Right renal pelvis (tissue), 4 donors: ENCODE data around the gene NDOR1. TPM values are rescaled to one million over a fixed set of nuclear protein-coding genes. Genes with fewer than 3 reads are reported as not detected.
A peak's percentile ranks its signal among the peaks of the same experiment; 100 is the strongest.

Experiments used
- DNase-seq, 4 donors: peaks; one replicate each; pipeline ENCODE4 v3.0.0-alpha.2; 2013; ENCODE audit warnings: low read depth in 4 of 4, low spot score in 3 of 4, missing footprints in 1 of 4
- polyA plus RNA-seq, 4 donors: library from polyadenylated mRNA; unstranded; fragments of 120-200 nt; gene quantifications; one replicate each; pipeline ENCODE4 v1.2.1, GENCODE V29; 2013; ENCODE audit not compliant: insufficient read length in 4 of 4

The NDOR1 gene
- polyA plus RNA-seq, 4 donors, result 10.0 to 16.0 (median 10.9) TPM

DNA sequence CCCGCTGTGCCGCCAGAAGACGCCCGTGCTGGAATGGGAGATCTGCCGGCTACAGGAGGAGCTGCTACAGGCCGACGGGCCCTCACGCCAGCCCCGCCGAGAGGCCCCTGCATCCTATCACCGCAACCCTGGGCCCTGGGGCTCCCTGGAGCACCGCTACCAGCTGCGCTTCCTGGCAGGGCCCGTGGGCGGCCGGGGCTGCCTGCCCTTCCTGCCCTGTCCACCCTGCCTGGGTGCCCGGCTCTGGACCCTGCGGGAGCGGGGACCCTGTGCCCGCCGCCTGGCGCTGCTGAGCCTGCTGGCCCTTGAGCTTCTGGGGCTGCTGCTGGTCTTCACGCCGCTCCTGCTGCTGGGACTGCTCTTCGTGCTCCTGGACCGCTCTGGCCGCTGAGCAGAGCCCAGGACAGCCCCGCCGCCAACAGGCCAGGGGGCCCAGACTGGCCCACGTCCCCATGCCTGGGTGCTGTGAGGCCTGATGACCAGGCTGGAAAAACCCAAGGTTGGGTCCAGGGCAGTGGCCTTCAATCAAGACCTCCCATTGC, 12.8 kb downstream of the NDOR1 start:
- no peak for DNase-seq

DNA sequence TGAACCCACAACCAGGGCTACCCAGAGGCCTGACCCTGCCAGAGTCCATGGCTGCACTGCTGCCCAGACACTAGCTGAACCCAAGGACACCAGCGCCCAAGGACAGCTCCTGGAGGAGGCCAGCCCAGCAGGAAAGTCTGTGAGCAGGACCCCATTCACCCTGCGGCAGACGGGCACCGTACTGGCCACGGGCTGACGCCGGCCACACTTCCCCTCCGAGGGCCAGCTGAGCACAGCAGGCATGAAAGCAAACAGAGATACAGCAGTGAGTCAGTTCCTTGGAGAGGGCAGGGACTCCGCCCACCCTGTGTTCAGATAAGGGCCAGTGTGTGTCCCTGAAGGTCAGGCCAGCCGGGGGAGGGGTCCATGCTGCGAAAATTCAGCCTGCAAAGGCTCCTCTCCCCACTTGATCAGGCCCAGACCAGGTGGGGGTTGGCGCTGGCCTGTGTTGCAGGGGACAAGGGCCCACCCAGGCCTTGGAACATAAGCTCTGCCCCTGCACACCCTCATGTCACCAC, 13.3 kb downstream of the NDOR1 start:
- DNase-seq, result no peak

DNA sequence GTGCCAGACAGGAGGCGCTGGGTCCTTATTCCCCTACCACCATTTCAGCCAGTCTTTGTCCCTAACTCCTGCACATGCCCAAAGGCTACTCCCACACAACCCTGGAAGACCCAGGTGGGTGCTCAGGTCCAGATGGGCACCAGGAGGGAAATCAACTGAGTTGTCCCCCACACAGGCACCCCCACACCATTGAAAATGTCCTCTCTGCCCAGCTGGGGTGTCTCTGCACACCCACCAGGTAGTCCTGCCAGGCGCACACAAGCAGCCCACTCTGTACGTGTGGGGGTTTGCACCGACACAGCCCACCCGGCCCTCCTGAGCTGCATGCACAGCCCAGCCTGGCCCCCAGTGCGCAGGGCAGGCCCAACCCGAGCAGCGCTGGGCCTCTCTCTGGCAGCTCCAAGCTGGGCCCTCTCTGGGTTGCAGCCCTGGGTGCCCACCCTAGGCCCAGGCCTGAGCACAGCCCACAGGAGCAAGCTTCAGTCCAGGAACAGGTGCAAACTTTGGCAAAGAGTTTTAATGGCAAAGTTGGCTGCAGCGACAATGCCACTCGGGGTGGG, 14.3 kb downstream of the NDOR1 start:
- DNase-seq, result no peak

DNA sequence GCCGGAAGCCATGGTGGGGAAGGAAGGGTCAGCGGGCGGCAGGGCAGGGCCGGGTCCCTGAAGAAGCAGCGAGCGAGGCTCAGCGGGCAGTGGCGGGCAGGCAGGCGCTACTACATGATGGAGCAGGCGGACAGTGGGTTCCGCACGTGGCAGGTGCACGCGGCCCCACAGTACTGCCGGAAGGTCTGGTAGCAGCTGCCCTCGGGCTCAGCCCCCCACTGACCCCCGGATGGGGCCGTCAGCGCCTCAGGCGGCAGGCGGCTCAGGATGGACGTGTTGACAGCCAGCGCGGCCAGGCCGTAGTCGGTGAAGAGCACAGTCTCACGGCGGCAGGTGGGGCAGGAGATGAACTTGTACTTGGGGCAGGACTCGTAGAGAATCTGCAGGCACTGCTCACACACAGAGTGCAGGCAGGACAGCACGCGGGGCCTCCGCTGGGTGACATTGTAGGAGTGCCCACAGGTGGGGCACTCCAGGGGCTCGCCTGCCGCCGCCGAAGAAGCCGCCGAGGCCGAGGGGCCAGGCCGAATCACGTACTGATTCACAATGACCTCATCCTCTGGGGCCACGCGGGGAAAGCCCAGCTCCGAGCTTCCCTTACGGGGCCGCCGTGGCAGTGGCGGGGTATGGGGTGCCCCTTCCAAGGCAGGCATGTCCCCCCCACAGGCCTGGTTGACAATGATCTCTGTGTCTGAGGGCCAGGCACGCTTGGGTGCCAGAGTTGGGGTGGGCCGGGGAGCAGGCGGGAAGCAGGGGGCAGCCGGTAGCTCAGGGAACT, 15.0 kb downstream of the NDOR1 start:
- DNase-seq, result no peak

DNA sequence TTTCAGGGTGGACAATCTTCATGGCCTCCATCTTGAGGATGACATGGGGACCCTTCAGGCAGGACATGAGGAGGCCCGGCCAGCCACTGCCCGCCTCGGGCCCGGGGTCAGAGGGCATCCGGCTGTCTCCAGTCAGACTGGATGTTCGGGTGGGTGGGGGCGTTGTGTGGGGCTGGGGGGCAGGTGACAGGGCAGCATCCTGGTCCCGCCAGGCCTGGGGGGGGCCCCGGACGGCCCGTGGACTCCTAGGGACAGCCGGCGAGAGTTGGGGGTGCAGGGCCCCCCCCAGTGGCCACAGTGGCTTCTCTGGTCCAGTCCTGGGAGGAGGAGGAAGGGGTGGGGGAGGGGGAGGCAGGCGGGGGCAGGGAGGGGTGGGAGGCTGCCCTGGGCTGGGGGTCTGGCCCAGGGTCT, 15.6 kb downstream of the NDOR1 start:
- DNase-seq, result no peak

DNA sequence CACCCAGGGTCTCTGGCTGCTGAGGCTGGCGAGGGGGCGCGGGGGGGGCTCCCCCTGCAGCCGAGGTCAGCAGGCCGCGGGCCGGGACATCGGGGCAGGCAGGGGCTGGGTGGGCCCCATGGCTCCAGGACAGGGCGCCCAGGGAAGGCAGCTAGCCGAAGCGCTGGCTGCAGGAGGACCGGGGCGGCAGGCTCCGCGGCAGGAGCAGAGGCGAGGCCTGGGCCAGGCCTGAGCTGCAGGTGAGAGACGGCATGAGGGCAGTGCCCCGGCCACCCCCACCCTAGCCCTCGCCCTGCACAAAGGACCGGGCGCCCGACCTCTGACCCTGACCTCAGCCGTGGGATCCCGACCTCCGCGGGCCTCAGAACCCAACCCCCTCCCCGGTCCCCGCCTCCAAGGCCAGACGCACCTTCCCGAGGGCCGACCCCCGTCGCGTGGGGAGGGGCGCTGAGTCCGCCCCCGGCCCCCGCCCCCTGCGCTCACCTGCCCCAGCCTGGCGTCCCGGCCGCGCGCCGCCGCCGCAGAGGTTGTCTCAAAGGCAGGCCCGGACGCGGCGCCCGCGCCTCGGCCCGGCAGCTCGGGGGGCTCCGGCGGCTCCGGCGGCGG, 16.1 kb downstream of the NDOR1 start:
- DNase-seq, result no peak

DNA sequence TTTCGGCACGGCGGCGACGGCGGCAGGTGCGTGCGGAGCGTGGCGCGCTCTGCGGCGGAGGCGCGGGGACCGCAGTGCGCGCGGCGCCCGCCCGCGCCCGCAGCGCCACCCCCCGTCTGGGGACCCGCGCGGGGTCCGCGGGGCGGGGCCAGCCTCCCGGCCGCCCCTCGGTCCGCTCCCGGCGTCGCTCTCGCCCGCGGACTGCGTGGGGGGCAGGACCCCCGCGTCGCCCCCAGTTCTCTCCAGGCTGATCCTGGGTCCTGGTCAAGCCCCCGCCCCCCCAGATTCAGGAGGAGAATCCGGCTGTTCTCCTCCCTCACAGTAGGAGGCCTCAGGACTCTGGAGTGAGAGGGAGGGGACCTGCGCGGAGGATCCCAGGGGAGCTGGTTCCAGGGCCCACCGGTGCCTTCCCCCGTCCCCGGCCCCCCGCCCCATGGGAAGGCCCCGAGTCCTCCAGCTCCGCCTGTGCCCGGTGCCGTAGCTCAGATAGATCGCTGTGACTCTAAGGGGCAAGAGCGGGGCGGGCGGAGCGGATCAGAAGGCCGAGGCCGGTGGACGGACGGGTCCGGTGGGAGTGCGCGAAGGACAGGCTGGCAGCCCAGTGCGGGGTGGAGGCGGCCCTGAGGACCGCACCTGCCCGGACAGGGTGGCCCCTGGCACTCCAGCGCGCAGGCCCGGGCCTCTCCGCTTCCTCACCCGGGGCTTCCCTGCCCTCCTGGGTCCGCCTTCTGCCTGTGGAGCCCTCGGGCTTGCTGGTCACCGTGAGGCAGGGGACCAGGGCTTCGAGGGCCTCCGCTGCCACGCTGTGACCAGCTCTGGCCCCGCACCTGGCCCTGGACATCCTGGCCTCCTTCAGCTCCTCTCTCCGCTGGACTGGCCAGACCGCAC, 16.9 kb downstream of the NDOR1 start, which contains the start of gene RNF208:
Gene RNF208, minus strand, starts transcription at position 51 of the 888 bp plus-strand sequence. CDS start 1,028 bp downstream, outside the sequence.
- DNase-seq, result no peak

DNA sequence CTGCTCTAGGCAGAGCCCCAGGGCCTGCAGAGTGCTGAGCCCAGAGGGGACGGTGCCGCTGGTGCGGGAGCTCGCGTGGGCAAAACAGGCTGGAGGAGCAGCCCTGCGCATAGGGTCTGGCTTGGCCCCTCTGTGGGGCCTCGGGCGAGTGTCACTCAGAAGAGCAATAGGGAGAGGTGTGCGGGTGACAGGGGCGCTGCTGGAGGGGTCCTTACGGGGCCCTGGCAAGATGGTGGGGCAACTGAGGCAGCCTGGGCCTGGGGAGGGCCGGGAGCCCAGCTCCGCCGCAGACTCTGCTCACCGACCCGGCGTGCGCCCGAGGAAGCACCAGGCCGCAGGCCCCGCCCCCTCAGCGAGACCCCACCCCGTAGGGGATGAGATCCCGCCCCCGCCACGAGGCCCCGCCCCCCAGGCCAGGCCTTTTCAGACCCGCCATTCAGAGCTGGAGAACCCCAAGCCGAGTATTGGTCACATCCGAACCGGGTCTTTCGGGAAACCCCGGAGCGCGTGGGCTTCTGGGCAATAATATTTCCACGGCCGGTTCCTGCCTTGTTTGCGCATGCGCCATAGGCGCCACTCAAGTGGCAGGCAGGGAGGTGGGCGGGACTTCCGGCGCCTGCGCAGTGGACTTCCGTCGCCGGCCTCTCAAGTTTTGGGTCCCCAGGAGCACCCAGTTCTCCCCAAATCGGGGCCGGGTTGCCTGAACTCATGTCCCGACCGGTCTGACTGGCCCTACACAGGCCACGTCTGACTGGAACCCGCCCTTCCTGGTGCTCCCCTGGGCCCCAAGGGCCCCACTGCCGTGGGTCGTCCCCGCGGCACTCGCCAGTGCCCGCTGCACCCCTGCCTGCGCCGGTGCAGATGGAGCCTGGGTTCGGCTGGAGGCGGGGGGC, 17.8 kb downstream of the NDOR1 start:
- peak; percentile 91 to 95 (median 94) for DNase-seq

DNA sequence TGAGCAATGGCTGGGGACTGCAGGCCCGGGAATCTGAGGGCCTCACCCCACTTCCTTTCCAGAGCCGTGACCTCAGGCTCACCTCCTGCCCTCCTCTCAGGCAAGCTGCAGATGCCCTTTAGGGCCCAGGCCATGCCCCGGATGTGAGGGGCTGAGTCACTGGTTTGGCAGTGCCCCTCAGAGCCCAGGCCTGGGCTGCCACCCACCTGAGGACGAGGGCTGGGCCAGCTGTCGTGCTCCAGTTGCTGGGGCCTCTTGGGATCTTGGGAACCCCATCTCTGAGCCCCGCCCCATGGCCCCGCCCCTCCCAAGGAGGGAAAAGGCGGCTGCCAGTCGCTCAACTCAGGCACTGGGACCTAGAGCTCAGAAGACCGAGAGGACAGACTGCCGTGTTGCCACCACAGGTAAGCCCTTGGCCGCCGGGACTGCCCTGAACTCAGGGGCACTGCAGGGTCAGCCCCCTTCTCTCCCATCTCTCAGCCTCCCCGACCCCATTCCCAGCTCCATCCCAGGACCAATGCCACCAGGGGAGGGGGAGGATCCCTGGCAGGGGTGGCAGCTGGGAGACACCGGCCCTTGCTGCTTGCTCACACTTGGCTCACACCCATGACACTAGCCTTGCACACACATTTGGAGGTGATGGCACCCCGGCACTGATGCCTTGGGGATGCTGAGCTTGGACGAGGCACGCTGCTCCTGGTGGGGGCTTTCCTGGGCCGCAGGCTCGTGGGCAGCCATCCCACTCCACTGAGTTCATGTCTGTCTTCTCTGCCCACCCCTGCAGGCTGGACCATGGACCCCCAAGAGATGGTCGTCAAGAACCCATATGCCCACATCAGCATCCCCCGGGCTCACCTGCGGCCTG, 19.6 kb downstream of the NDOR1 start, which contains the start of gene CYSRT1:
Gene CYSRT1, plus strand, starts transcription at position 345 of the 865 bp plus-strand sequence. Its CDS starts 448 bp downstream, at position 793.
- DNase-seq, result no peak

DNA sequence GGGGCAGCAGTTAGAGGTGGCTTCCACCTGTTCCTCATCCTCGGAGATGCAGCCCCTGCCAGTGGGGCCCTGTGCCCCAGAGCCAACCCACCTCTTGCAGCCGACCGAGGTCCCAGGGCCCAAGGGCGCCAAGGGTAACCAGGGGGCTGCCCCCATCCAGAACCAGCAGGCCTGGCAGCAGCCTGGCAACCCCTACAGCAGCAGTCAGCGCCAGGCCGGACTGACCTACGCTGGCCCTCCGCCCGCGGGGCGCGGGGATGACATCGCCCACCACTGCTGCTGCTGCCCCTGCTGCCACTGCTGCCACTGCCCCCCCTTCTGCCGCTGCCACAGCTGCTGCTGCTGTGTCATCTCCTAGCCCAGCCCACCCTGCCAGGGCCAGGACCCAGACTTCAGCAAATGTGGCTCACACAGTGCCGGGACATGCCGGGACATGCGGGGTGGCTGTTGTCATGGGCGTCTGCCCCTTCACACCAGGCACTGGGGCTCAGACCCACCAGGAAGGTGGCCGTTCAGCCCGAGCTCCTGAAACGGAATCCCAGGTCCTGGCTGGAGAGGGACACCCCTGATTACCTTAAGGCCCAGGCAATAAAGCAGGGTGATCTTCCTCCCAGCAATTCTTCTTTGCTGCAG, 20.3 kb downstream of the NDOR1 start:
- DNase-seq, result no peak

DNA sequence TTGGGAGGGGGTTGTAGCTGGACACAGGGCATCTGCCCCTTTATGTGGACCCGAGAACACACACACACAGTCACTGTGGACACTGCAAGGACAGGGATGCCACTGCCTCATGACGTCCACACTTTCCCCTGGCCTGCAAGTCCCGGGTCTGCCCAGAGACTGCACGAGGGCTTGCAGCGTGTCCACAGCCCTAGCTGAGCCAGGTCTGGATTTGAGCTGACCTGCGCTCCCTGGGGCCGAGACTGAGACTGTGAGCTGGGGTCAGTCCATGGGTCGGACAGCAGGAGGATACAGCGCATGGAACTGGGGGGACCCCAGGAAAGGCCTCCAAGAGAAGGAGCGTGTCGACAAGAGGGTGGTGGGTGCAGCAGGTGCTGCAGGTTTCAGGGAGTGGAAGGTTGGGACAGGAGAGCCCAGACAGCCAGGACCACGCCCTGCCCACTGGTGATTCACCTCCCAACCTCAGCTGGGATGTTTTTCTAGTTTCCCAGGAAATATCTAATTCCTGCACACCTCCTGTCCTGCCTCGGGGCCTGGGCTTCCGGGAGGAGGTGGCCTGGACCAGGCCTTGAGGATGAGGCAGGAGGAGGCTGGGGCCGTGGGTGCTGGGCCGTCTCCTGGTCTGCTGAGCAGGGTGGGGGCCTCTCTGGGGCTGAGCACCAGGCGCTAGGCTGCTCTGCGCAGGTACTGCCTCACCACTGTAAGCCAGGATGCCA, 21.0 kb downstream of the NDOR1 start:
- DNase-seq, result no peak

DNA sequence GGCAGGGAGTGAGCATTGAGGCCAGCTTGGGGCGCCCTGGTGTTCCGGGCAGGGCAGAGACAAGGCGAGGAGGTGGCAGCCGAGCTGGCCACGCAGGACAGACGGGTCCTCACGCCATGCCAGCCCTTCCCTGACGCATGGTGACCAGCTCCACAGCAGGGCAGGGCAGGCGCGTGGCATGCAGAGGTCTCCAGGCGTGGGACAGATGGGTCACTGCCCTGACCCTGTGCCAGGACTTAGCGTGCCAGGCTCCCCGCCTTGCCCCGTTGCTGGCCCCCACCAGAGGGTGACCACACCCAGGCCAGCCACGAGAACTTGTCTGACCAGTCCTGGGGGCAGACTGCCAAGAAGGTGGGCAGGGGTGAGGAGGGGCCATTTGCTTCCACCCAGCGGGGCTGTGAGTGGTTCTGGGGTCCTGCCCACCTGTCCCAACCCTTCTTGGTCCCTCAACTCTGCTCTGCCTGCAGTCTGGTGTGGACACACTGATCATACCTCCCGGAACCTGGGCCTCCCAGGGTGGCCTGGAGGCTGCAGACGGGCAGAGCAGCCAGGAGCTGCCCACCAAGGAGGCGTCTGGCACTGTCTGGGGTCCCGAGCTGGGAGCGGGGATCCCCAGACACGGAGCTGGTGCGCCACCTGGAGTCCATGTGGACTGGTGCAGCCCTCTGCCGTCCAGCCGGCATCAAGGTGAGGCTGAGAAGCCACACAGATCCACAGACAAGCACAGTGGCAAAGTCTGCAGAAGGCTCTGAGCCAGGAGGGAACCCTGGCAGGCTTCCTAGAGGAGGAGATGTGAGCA, 21.8 kb downstream of the NDOR1 start, which contains the start of gene RNF224:
Gene RNF224, plus strand, starts transcription at position 449 of the 799 bp plus-strand sequence. CDS start 834 bp downstream, outside the sequence.
- peak in 1 of 4 donors; percentile 49 for DNase-seq

DNA sequence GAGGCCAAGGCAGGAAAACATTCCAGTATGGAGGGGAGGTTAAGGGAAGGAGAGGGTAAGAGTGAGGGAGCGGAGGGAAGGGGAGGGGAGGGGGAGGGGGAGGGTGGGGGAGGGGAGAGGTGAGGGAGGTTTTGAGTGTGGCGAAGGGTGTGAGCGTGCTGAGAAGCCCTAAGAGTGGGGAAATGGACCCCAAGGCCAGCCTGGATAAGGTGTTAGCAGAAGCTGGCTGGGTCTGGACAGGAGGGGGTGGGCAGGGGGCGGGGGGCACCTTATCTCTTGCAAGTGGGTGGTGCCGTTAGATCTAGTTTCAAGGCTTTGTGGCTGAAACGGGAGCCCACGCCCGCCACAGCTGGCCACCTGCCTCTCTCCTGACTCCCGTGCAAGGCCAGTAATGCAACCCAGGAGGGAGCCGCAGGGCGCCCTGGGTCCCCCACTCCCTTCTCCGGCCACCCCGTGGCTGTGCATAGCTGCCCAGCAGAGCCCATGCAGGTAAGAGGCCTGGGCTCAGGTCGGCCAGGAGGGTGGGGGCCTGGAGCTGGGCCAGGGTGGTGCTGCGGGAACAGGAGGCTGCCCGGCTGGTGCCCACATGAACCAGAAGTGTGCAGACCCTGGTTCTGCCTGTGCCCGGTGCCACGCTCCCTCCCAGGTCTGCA, 22.5 kb downstream of the NDOR1 start:
- DNase-seq, result no peak

DNA sequence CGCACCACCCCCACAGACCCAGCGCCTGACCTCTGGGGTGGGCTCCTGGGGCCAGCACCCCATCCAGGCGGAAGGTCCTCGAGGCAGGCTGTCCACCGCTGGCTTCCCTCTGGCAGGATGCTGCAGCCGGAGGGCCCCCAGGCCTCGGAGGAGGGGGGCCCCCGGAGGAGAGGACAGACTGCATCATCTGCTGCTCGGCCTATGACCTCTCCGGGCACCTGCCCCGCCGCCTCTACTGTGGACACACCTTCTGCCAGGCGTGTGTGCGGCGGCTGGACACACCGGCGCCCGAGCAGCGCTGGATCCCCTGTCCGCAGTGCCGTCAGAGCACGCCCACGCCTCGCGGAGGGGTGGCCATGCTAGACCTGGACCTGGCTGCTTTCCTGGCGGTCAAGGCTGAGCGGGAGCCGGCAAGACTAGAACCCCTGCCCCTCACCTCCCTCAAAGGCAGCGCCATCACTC, 23.0 kb downstream of the NDOR1 start:
- DNase-seq, result no peak
